Subcutaneous adipose tissue (tissue), 4 donors: ENCODE results near the gene CORO1C. TPM values are rescaled to one million over a fixed set of nuclear protein-coding genes. Genes with fewer than 3 reads are reported as not detected.

Source experiments
- total RNA-seq, 4 donors: library from RNA; depleted of rRNA; stranded (reverse); fragments of >200 nt; gene quantifications; one replicate each; pipeline ENCODE4 v1.1.0, GENCODE V29; 2016
- TF ChIP-seq, protein P1 (sequence below): fragments of 450-650 bp; IDR thresholded peaks from one replicate; pipeline ENCODE4 v1.5.1; 2016; ENCODE audit warnings: low read depth, mild to moderate bottlenecking, control low read depth, antibody characterized with exemption, moderate library complexity

The CORO1C gene
- total RNA-seq, 4 donors from 2014 or later: 151 to 320 (median 199) TPM

DNA sequence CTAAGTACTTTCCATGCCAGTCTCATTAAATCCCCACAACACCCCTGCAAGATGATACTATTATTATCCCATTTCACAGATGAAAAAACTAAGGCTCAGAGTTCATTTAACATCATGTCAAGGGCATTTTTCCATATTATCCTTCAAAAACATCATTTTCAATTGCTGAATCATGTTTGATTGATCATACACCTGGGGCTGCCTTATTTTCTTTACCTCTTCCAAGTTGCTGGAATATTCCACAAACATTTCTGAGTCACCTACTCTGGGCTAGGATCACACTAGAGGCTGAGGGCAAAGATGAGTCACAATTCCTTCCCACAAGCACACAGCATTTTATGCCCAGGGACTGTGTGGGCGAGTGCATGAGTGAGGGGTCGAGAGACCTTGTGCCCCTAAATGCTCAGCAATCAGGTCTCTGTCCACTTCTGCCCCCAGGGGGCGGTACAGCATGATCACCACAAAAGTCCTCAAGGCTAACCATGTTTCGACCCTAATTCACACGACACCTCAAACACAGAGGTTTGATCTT lies 119.4 kb downstream of the CORO1C start:
- TF ChIP-seq, protein P1, sequence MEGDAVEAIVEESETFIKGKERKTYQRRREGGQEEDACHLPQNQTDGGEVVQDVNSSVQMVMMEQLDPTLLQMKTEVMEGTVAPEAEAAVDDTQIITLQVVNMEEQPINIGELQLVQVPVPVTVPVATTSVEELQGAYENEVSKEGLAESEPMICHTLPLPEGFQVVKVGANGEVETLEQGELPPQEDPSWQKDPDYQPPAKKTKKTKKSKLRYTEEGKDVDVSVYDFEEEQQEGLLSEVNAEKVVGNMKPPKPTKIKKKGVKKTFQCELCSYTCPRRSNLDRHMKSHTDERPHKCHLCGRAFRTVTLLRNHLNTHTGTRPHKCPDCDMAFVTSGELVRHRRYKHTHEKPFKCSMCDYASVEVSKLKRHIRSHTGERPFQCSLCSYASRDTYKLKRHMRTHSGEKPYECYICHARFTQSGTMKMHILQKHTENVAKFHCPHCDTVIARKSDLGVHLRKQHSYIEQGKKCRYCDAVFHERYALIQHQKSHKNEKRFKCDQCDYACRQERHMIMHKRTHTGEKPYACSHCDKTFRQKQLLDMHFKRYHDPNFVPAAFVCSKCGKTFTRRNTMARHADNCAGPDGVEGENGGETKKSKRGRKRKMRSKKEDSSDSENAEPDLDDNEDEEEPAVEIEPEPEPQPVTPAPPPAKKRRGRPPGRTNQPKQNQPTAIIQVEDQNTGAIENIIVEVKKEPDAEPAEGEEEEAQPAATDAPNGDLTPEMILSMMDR: no peak

DNA sequence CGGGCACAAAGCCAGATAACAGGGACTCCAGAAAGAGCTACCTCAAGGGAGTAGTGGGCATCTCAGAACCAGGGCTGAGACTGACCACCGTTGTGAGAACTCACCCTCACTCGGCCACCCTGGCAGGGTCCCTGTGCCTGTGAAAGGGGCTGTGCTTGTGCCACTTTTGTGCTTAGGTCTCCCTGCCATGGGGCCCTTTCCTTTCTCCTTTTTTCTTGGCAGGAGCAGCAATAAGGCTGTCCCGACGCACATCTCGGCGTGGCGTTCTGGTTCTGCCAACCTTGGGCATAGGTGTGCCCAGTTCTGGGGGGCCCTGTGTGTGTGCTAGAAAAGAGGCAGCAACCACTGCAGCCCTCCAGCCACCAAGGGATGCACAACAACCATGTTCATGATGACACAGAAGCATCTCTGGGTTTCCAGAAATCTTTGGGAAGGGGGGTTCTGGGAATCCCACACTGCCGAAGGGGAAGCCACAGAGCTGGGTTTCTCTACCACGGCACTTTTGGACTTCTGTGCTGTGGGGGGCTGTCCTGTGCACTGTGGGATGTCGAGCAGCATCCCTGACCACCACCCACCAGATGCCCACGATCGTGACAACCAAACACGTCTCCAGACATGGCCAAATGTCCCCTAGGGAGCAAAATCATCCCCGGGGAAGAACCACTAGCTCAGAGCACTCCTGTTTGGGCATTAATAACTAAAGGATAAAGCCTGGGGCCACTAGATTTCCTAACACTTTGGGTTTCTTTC lies 120.3 kb downstream of the CORO1C start:
- TF ChIP-seq, protein P1: no peak

DNA sequence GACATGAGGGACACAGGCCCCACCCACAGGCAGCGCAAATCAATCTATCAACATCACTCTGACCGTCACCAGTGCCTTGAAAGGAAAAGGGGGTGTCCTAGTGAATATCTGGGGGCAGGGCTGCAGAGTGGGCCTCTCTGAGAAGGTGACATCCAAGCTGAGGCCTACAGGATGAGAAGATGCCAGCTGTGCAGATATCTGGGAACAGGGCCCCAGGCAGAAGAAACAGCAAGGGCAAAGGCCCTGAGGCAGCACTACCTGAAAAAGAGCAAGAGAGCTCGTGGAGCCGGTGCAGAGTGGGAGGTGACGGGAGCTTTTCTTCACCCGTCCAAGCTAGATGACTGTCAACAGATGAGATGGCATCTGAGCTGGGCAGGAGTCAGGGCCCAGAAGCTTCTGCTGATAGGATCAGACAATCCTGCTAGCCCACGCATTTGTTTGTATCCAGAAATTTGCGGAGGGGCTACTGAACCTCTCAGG lies 120.9 kb downstream of the CORO1C start:
- TF ChIP-seq, protein P1: no peak

DNA sequence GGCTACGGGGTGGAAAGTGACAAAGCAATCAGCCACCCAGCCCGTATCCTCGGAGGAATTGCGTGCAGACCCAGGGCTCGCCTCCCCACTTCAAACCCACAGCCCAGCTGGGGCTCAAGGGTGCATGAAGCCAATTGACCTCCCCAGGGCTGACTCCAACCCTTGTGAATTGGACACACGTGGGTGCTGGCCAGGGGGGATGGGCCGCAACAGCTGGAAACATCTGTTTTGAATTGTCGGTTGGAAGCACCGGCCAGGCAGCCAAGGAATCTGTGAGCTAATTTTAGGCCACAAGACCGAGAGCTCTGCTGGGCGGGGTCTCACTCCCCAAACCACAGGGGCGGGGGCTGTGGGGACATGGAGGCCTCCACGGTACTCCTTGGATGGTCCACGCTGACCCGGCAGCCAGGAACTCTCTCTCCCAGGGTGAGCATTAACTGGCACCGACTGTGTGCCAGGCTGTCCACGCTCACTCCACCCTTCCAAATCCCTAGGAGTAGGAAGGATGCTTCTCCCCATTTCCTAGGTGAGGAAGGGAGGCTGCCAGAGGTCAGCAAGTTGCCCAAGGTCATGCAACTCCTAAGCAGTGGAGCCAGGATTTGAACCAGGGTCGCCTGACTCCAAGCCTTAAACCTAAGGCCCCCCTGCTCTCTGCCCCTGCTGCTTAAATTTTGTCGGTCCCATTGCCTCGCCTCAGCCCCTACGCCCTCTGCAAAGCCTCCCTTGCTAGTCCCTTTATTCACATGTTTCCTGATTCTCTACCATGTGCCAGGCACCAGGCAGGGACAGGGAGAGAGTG lies 121.6 kb downstream of the CORO1C start:
- TF ChIP-seq, protein P1: no peak

DNA sequence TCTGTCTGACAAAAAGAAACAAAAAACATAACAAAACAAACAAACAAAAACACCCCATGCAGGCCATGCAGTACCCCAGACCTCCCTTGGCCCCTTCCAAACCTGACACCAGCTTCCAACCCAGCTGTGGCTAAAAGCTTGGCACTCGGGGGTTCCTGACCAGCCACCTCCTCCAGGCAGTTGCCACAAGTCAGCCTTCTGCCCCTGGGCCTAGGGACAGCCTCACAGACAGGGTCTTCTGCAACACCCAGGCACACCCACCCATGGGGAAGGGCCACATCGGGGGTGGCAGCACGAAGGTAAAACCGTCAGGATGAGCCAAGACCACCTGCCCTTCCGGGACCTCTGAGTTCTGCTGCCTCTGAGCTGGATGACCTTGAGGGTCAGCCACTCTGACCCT lies 122.7 kb downstream of the CORO1C start:
- TF ChIP-seq, protein P1: no peak

DNA sequence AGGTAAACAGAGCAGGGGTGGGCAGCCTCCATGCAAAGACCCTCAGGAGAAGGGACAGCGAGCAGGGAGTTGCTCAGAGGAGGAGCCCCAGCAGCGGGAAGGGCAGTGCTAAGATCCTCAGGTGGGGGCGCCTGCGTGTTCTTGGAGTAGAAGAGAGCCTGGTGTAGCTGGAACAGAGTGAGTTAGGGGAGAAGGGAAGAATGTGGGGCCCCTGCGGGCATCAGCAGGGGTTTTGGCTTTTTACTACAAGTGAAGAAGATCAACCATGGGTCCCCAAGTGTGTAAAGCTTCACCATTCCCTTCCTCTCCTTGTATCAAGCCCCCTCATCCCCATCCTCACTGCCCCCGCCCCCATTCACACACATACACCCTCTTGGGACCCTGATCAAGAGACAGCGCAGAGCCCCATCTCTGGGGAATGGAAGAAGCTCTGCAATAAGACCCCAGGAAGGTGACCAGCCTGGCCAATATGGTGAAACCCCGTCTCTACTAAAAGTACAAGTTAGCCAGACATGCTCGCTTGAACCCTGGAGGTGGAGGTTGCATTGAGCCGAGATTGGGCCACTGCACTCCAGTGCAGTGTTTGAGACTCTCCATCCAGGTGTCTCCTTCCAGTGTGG lies 123.2 kb downstream of the CORO1C start:
- TF ChIP-seq, protein P1: no peak
